ENCODE measurements around the gene EPHB4.

The EPHB4 gene

GRCh38 chr7:100867040-100867775 is 39.9 kb upstream of the EPHB4 start, which contains the start of gene TRIP6:
TSS of gene TRIP6 (plus strand) at chr7:100867387. CDS start at chr7:100867498, 111 bp downstream.
- DNase-seq (ENCODE audit: insufficient read length, low spot score) (no peak), FAIRE-seq (no peak)
- TF ChIP-seq CTCF (IDR thresholded peaks at IDR 0.05; ENCODE audit: insufficient read depth, missing control alignments) = no peak

- DNase-seq (ENCODE audit: insufficient read length, low spot score) = no peak
- no peak for FAIRE-seq
- TF ChIP-seq CTCF (IDR thresholded peaks at IDR 0.05; ENCODE audit: insufficient read depth, missing control alignments) = no peak
These were observed 39.4 kb upstream of the EPHB4 start for GRCh38 chr7:100866729-100867039.

- no peak for FAIRE-seq
These were observed 38.8 kb upstream of the EPHB4 start for GRCh38 chr7:100865938-100866728.

GRCh38 chr7:100865372-100865911 is 38.1 kb upstream of the EPHB4 start:
- DNase-seq (ENCODE audit: insufficient read length, low spot score) = no peak
- TF ChIP-seq CTCF (IDR thresholded peaks at IDR 0.05; ENCODE audit: insufficient read depth, missing control alignments) = no peak
- no peak for FAIRE-seq

More at GRCh38 chr7:100865938-100866728, 38.8 kb upstream of the EPHB4 start:
- TF ChIP-seq CTCF (IDR thresholded peaks at IDR 0.05; ENCODE audit: insufficient read depth, missing control alignments) = no peak
- no peak for DNase-seq (ENCODE audit: insufficient read length, low spot score)

- FAIRE-seq (no peak), DNase-seq (ENCODE audit: insufficient read length, low spot score) (no peak)
- TF ChIP-seq CTCF (IDR thresholded peaks at IDR 0.05; ENCODE audit: insufficient read depth, missing control alignments) = no peak
These were observed 37.0 kb upstream of the EPHB4 start for GRCh38 chr7:100864263-100864845.

- TF ChIP-seq CTCF (IDR thresholded peaks at IDR 0.05; ENCODE audit: insufficient read depth, missing control alignments) = no peak
- FAIRE-seq (no peak), DNase-seq (ENCODE audit: insufficient read length, low spot score) (no peak)
These were observed 36.2 kb upstream of the EPHB4 start for GRCh38 chr7:100863406-100863950.
